Endothelial cell of umbilical vein (primary cell): Measurements from ENCODE around the gene SLC5A5. TPM values are rescaled to one million over a fixed set of nuclear protein-coding genes. Genes with fewer than 3 reads are reported as not detected.

Experiments used
- BruUV-seq: library from RNA; stranded (reverse); fragments of 400-500 nt; replicated peaks from 2 replicates; lab custom pipeline; 2021; lab: Mats Ljungman, UMichigan
- CTCF ChIA-PET: fragments of 300-600, 350-600 bp; sonication (Branson Sonifier 250); formaldehyde crosslinking; loops from one replicate; lab custom pipeline; 2021; ENCODE audit warnings: antibody characterized with exemption, inconsistent platforms; lab: Charles Lee
- POLR2A ChIA-PET: fragments of 300-600, 350-600 bp; sonication (Branson Sonifier 250); formaldehyde crosslinking; loops from one replicate; lab custom pipeline; 2021; ENCODE audit warnings: antibody characterized with exemption, inconsistent platforms; lab: Charles Lee
- DNase-seq: peaks from one replicate; pipeline ENCODE4 v3.0.0-alpha.2; 2011; ENCODE audit warnings: low read depth, low spot score
- FAIRE-seq: peaks from 2 replicates; lab custom pipeline; 2011; peaks lifted over from hg19 to GRCh38; lab: Jason Lieb, UNC
- H2AFZ ChIP-seq: 2 replicates; pipeline ENCODE4 v1.6.0; 2012; ENCODE audit warnings: low read depth, low read length, control low read depth, inconsistent platforms
- H3K27ac ChIP-seq: 2 replicates; pipeline ENCODE4 v1.5.1; 2011; ENCODE audit warnings: low read depth, mild to moderate bottlenecking, control low read depth, low read length, moderate library complexity; ENCODE audit not compliant: insufficient read depth
- H3K27me3 ChIP-seq, 2 experiments: 2 replicates each; pipeline versions ENCODE4 v1.6.0 to v1.6.1; 2011; ENCODE audit warnings: low read length in 2 of 2, mixed read lengths in 1 of 2; ENCODE audit not compliant: control insufficient read depth in 2 of 2, insufficient read depth in 2 of 2
- H3K36me3 ChIP-seq, 2 experiments: 2 replicates in 1 of 2; 3 replicates in 1 of 2; pipeline ENCODE4 v1.5.1; 2011; ENCODE audit warnings: low read length in 2 of 2, mild to moderate bottlenecking in 1 of 2, moderate library complexity in 1 of 2; ENCODE audit not compliant: control insufficient read depth in 2 of 2, insufficient read depth in 2 of 2; ENCODE audit errors: extremely low read depth in 1 of 2
- H3K4me1 ChIP-seq: 3 replicates; pipeline ENCODE4 v1.5.1; 2011; ENCODE audit warnings: mild to moderate bottlenecking, low read length; ENCODE audit not compliant: control insufficient read depth, insufficient read depth; ENCODE audit errors: extremely low read depth
- H3K4me2 ChIP-seq: 2 replicates; pipeline ENCODE4 v1.6.1; 2011; ENCODE audit warnings: low read length, control low read depth, mixed read lengths; ENCODE audit not compliant: insufficient read depth
- H3K4me3 ChIP-seq, 3 experiments: fragments of 200-600 bp in 1 of 3; sonication (generic), shearing (Covaris generic) in 1 of 3; replicated peaks in 1 of 3; 2 replicates each; pipeline ENCODE4 v1.5.1; 2011 to 2016; ENCODE audit warnings: control low read depth in 3 of 3, low read length in 3 of 3, mild to moderate bottlenecking in 2 of 3, inconsistent platforms in 1 of 3, low read depth in 1 of 3, moderate library complexity in 1 of 3; ENCODE audit not compliant: insufficient read depth in 1 of 3
- H3K79me2 ChIP-seq: 2 replicates; pipeline ENCODE4 v1.6.0; 2012; ENCODE audit warnings: low read length, inconsistent platforms; ENCODE audit not compliant: control insufficient read depth, insufficient read depth
- H3K9ac ChIP-seq: replicated peaks from 2 replicates; pipeline ENCODE3; 2011; ENCODE audit warnings: low read length, control low read depth; ENCODE audit not compliant: insufficient read depth; ENCODE audit errors: extremely low read depth
- H3K9me1 ChIP-seq: replicated peaks from 3 replicates; pipeline ENCODE4 v1.6.0; 2011; ENCODE audit warnings: mild to moderate bottlenecking, low read length; ENCODE audit not compliant: control insufficient read depth, insufficient read depth; ENCODE audit errors: extremely low read depth
- H3K9me3 ChIP-seq: replicated peaks from 2 replicates; pipeline ENCODE4 v1.5.1; 2012; ENCODE audit warnings: low read length, inconsistent platforms; ENCODE audit not compliant: control insufficient read depth, insufficient read depth
- H4K20me1 ChIP-seq: replicated peaks from 2 replicates; pipeline ENCODE3; 2011; ENCODE audit warnings: mild to moderate bottlenecking, low read length; ENCODE audit not compliant: control insufficient read depth, insufficient read depth; ENCODE audit errors: extremely low read depth
- CTCF ChIP-seq, 2 donors: IDR thresholded peaks; 1 replicate in 1 of 2; 2 replicates in 1 of 2; pipeline ENCODE4 v1.5.1; 2011; ENCODE audit warnings: low read length in 2 of 2, mild to moderate bottlenecking in 2 of 2, moderate library complexity in 2 of 2, control low read depth in 1 of 2, inconsistent platforms in 1 of 2, low read depth in 1 of 2; ENCODE audit not compliant: insufficient read depth in 1 of 2; ENCODE audit errors: extremely low read depth in 1 of 2
- EZH2 ChIP-seq: IDR thresholded peaks from 2 replicates; pipeline ENCODE4 v1.6.1; 2012; ENCODE audit warnings: borderline replicate concordance, low read depth, mild to moderate bottlenecking, moderate library complexity, low read length, inconsistent platforms; ENCODE audit not compliant: severe bottlenecking
- FOS ChIP-seq: IDR thresholded peaks from 2 replicates; pipeline ENCODE4 v1.6.1; 2011; ENCODE audit warnings: mild to moderate bottlenecking, low read length, moderate library complexity, borderline replicate concordance; ENCODE audit not compliant: insufficient read depth
- GATA2 ChIP-seq: IDR thresholded peaks from 2 replicates; pipeline ENCODE4 v1.7.0; 2011; ENCODE audit warnings: low read depth, mild to moderate bottlenecking, moderate library complexity, mixed read lengths, low read length; ENCODE audit not compliant: insufficient read length, insufficient read depth
- JUN ChIP-seq: IDR thresholded peaks from 2 replicates; pipeline ENCODE4 v1.6.1; 2011; ENCODE audit warnings: borderline replicate concordance, low read depth; ENCODE audit not compliant: insufficient read length, insufficient read depth
- MAX ChIP-seq: IDR thresholded peaks from 2 replicates; pipeline ENCODE4 v1.6.1; 2011; ENCODE audit not compliant: insufficient read depth, insufficient read length
- MYC ChIP-seq: IDR thresholded peaks from one replicate; pipeline ENCODE4 v1.6.1; 2011; ENCODE audit warnings: mild to moderate bottlenecking, low read depth, low read length
- POLR2A ChIP-seq: IDR thresholded peaks from 2 replicates; pipeline ENCODE4 v1.6.1; 2012; ENCODE audit warnings: low read depth, mild to moderate bottlenecking, control low read depth, low read length
- POLR2AphosphoS5 ChIP-seq: IDR thresholded peaks from 2 replicates; pipeline ENCODE4 v1.6.1; 2012; ENCODE audit warnings: low read depth, mild to moderate bottlenecking, control low read depth, low read length, moderate library complexity; ENCODE audit not compliant: insufficient read depth
- dilution Hi-C: fragments of 300-500 bp; cut with MboI; formaldehyde crosslinking; loops from one replicate; pipeline ENCODE4 v1.15.0; 2019; ENCODE audit warnings: low sequenced_read_pairs; ENCODE audit not compliant: extremely low pct_ligation_motif_present
- intact Hi-C: fragments of 100-400 bp; cut with micrococcal nuclease; formaldehyde crosslinking; loops from one replicate; pipeline ENCODE4 v1.10.0; 2022
- polyA plus RNA-seq, 4 experiments: library from polyadenylated mRNA; depleted of rRNA in 3 of 4; stranded (reverse) in 3 of 4; unstranded in 1 of 4; fragments of >200 nt; gene quantifications; 2 replicates each; pipeline versions ENCODE4 v1.2.1 to v1.2.3, GENCODE V29; 2011 to 2012; ENCODE audit warnings: missing spikeins in 1 of 4
- total RNA-seq: library from RNA; stranded (reverse); gene quantifications from 2 replicates; pipeline ENCODE4 v1.2.3, GENCODE V29; 2021

SLC5A5 gene
- total and polyA plus RNA-seq, 2 donors (not counting 3 experiments of a cell fraction or from before 2014, with no cell fraction given): not detected

- H3K27ac ChIP-seq: no peak overlapping the region
- H2AFZ ChIP-seq: no peak overlapping the region
- no peak overlapping the region for H3K9ac ChIP-seq
- no peaks in the 10 kb centered on the region for H3K79me2 ChIP-seq
- TF ChIP-seq POLR2AphosphoS5: no peak
- no peak for TF ChIP-seq EZH2
- no peak for TF ChIP-seq MAX
- TF ChIP-seq JUN: no peak
- no peak for TF ChIP-seq MYC
- TF ChIP-seq GATA2: no peak
- TF ChIP-seq CTCF (IDR thresholded peaks at IDR 0.05; ENCODE audit: extremely low read depth in 1 of 2, insufficient read depth in 1 of 2, low read depth in 1 of 2, low read length in 2 of 2): no peak
- TF ChIP-seq POLR2A: no peak
- TF ChIP-seq FOS: no peak
- H3K4me1 ChIP-seq: no peaks in the 10 kb centered on the region
- H3K27me3 ChIP-seq: peaks cover 41 to 52% of the 10 kb centered on the region in 2 experiments
- intact Hi-C loops (no loop called here), dilution Hi-C loops (no loop called here)
- DNase-seq (no peak), FAIRE-seq (no peak)
- no TSS peak for BruUV-seq
- H3K4me2 ChIP-seq: no peak overlapping the region
- no peaks in the 10 kb centered on the region for H4K20me1 ChIP-seq
- no peaks in the 10 kb centered on the region for H3K9me1 ChIP-seq
- no peak overlapping the region for H3K4me3 ChIP-seq
- ChIA-PET POLR2A (interaction anchor here (2.8 kb wide), 1 partner anchor 12 kb away, joined by 13 read pairs; the partner anchor contains the start of gene RPL18A), CTCF (interaction anchor here (1.0 to 5.0 kb wide), 7 partner anchors 9 to 124 kb away, joined by 3 to 118 read pairs (median 6); partner anchors contain the start of genes CCDC124 and RPL18A)
- no peaks in the 10 kb centered on the region for H3K9me3 ChIP-seq
- H3K36me3 ChIP-seq: no peaks in the 10 kb centered on the region
Measured at GRCh38 chr19:17871032-17871877, 490 bp upstream of the SLC5A5 start.
